Cardiac fibroblast (primary cell): ENCODE results near the gene NFYA.
A peak's percentile ranks its signal among the peaks of the same experiment; 100 is the strongest.

Experiments
- DNase-seq, 2 donors: peaks; one replicate each; pipeline versions ENCODE4 v3.0.0 to v3.0.0-alpha.2; 2010; ENCODE audit warnings: low read depth in 2 of 2
- H3K4me3 ChIP-seq, 2 donors: replicated peaks in 1 of 2; 1 replicate in 1 of 2; 2 replicates in 1 of 2; pipeline ENCODE4 v1.5.1; 2011; ENCODE audit warnings: low read depth in 2 of 2, low read length in 2 of 2, mild to moderate bottlenecking in 2 of 2, moderate library complexity in 1 of 2
- TF ChIP-seq, protein P1 (sequence below): IDR thresholded peaks from one replicate; pipeline ENCODE4 v1.5.1; 2011; ENCODE audit warnings: low read depth, mild to moderate bottlenecking, low read length, inconsistent platforms

NFYA gene

DNA sequence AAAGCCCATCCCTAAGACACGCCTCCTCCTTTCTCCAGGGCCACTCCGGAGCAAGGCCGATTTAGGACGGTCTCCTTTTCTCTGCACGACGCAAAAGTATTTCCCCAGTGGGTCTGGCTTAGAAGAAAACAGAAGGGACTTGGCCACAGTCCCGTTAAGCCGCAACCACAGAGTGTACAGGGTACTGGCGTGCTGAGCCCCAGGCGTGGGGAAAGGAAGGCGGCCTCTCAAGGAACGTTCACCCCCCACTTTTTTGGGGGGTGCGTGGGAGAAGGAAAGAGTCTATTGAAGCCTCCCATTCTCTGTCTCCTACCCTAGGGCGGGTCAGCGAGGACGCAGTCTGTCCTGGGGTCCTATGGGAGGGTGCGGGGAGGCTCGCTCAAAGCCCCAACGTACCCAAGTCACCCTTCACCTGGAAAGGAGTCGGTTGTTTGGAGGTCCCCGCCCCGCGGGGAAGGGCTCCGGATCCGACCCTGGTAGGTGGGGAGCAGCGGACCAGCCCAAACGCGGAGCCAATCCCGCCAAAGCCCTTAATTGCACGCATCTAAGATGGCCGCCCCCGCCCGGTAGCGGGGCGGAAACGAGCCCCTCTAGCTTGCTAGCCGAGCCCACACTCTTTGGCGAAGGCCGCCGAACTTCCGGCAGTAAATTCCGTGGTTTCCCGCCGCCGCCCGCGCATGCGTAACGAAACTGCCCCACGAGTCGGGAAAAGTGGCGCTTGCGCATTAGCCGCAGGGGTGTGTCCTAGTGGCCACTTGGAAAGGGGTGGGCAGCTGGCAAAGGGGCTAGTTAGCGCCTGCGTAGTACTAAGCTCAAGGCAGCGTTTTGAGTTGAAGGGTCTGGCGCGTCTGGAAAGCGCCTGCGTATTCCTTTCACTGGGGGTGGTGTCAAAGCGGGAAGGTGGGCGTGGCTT, 595 bp upstream of the NFYA start, which contains the start of gene OARD1:
TSS of gene OARD1 (minus strand) at position 434 of the 913 bp plus-strand sequence. CDS start 722 bp downstream, outside the sequence.
- TF ChIP-seq, protein P1, sequence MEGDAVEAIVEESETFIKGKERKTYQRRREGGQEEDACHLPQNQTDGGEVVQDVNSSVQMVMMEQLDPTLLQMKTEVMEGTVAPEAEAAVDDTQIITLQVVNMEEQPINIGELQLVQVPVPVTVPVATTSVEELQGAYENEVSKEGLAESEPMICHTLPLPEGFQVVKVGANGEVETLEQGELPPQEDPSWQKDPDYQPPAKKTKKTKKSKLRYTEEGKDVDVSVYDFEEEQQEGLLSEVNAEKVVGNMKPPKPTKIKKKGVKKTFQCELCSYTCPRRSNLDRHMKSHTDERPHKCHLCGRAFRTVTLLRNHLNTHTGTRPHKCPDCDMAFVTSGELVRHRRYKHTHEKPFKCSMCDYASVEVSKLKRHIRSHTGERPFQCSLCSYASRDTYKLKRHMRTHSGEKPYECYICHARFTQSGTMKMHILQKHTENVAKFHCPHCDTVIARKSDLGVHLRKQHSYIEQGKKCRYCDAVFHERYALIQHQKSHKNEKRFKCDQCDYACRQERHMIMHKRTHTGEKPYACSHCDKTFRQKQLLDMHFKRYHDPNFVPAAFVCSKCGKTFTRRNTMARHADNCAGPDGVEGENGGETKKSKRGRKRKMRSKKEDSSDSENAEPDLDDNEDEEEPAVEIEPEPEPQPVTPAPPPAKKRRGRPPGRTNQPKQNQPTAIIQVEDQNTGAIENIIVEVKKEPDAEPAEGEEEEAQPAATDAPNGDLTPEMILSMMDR, result no peak
- DNase-seq, result peak; percentile 92 to 100

DNA sequence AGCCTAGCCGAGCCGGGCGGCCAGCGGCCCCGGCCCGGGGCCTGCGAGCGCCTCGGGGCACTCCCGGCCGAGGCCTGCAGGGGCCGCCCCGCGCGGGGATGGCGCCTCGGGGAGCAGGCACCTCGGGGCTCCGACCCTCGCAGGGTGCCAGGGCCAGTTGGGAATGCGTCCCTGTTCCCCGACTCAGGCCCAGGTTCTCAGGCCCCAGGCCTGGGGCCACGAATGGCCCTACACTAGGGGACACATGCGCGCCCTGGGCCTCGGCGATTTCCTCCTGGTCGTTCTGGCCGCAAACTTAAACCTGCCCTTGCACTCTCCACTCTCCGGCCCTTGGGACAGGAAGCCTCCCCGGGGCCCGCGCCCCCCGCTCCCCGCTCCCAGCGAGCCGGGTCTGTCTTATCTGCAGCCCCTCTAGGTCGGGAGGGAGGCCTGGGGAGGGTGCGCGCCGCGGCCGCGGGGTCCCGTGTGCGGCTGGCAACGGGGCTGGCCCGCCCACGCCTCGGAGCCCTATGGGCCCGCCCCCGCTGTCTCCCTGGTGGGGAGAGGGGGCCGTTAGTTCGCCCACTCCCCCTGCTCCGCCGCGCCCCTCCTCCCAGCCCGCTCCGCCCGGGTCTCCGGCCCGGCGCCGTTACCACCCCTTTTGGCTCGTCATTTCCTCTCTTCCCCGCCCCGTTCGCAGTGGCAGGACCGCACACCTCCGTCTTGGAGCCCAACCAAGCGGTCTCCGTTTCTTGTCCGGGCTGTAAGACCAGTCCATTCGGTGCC, 611 bp downstream of the NFYA start:
- TF ChIP-seq, protein P1, result peak; percentile 7

More for the DNA sequence above, 595 bp upstream of the NFYA start, which contains the start of gene OARD1:
- H3K4me3 ChIP-seq, result peak within 1 kb of the TSS; percentile 84 to 97

DNA sequence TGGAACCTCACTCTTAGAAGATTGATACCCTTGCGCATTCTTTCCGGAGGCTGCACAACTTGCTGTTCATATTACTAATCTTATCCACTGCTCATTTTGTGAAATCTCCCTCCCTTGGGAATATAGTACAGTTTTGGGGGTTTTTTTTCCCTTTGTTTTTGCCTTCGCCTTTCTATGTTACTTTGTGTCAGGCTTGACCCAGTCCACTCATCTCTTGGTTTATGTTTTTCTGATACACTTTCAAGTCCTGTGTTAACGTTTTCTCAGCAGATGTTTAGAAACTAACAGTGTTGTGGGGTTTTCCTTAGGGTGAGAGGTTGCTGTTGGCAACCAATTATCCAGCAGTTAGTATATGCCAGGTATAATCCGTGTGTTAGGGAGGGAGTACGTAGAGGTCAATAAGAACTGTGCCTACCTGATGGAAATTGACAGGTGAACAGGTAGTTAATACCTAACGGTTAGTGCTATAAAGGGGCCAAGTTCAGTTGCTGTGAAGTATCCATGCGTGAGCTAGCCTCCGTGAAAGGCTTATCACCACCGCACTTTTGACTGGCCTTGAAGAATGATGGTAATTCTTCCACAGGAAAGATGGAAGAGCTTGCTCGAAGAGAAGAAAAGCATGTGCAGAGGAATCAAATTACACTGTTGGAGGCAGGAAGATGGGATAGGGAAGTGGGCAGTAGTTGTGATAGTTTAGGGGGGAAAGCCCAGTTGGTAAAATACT, 1.4 kb downstream of the NFYA start:
- H3K4me3 ChIP-seq, result peak overlapping the region; percentile 84 to 97
- DNase-seq, result peak; percentile 25 to 34
- TF ChIP-seq, protein P1, result no peak

More for the DNA sequence above, 611 bp downstream of the NFYA start:
- DNase-seq, result peak; percentile 79 to 88
- H3K4me3 ChIP-seq, result peak overlapping the region; percentile 84 to 97

DNA sequence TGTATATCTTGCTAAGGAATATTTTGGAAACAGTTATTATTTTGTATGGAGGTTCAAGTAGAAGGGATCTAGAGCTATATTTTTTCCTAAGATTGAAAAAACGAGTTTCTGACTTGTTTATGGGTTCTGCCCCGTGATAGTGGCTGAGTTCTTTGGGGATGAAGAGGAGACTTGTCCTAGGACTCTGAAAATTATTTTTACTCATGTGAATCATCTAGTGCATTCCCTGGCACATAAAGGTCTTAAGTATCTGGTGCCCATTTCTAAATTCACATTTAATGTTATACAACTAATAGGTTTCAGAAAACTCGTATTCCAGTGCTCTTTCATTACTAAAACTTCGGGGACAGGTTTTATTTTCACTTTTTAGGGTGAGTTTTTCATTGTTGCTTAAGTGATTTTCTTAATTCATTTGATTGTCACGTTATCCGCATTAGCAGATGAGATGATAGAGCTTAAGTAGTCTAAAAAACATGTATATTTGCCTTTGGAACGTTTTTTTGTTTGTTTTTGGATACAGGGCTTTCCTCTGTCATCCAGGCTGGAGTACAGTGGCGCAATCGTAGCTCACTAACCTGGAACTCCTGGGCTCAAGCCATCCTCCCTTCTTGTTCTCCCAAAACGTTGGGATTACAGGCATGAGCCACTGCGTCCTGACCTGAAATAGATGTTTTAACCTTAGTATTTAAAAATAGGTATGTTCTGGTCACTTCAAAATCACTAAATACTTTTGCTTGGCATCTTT, 2.1 kb downstream of the NFYA start:
- H3K4me3 ChIP-seq, result peak overlapping the region; percentile 12 to 84
- peak in 1 of 2 donors; percentile 36 for DNase-seq
- TF ChIP-seq, protein P1, result no peak

DNA sequence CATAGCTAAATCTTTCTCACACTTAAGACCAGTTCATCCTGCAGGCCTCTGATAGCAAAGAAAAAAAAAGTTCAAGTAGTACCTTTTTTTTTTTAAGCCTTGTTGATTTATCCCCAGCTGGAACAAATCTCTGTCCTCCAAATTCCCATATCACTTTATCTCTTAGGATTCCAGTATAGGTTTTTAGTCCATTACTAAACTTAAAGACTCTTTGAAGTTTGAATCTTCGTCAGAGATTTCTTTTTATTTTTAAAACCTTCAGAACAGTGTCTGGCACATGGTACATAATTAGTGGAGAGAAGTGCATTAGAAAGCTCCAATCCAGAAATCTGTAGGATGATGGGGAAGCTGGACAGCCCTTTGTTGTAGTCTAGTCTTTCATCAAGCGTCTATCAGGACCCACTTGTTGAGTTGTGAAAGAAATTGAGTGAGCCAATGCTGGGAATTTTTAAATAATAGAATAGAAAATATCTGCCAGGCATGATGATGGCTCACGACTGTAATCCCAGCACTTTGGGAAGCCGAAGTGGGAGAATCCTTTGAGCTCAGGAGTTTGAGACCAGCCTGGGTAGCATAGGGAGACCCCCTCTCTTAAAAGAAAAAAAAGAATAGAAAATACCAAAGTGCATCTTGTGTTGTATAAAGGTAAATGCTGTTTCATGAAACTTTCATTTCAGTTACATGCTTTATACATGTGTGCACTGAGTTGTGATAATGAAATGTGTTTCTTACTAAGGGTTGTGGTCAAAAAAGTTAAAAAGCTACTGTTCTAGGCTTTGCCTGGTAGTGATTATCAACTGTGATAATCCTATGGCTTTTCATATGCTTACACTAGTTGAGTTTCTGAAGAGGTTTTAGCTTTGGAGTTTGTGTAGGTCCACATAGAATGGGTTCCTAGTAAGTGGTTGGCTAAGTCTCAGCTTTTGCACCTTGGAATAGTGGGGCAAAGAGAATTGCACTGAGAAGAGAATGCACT, 3.2 kb downstream of the NFYA start:
- TF ChIP-seq, protein P1, result no peak
- H3K4me3 ChIP-seq, result no peak overlapping the region
- no peak for DNase-seq
